NCI-H526 treated with DMSO at 0.1 percent for 48 hours (cell line): ENCODE results near the gene MBD3L3.
"Not testable (repeated sequence)": the region's sequence is repeated elsewhere in the genome, so short reads cannot be mapped to it uniquely, and the experiment has no call there.

Experiments
- DNase-seq: peaks from one replicate; lab custom pipeline; 2025; lab: John Stamatoyannopoulos, UW

Gene MBD3L3

DNA sequence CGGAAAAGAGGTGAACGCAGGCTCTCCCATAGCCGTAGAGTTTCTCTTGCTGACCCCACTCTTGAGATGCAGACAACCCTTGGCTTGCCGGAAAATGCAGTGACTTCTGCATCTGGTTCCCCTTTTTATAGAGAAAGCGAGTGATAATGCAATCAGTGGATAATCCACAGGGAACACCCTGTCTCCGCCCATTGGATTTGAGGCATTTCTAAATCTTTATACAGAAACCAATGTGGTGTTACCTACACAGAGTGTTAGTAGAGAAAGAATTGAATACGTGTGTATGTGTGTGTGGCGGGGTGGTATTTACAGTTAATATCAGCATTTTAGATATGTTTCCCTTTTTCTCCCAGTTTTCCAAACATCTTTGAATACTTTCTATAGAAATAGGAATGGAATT, at the start of gene MBD3L3:
TSS of gene MBD3L3 (minus strand) at position 101 of the 400 bp plus-strand sequence. CDS start at position 30, 71 bp downstream.
- not testable (repeated sequence) for DNase-seq

GRCh38 chr19:7106711-7107657, 48.5 kb upstream of the MBD3L3 start:
- no peak for DNase-seq

DNA sequence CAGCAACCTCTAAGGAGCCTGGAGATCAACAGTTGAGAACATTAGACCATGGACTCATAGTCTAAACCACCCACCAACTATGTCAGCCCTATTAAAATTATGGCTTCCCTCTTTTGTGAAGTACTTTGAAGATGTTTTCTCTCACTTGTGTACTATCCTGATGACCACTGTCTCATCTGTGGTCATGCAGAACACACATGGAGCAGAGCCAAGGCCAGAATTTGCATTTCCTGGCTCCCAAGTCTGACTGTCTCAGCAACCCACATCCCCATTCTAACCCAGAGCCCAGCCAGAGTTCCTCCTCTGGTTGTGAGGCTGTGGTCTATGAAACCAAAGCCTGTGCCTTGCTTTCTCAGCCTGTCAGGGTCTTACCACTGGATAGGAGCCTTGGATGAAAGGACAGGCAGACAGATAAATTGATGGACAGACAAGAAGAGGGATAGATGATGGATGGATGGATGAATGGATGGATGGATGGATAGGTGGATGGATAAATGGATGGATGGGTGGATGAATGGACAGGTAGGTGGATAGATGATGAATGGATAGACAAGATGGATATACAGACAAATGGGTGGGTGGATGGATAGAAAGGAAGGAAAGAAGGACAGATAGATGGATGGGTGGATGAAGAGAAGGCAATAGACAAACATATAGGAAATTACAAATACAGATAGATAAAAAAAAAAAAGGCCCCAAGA, 46.4 kb upstream of the MBD3L3 start:
- DNase-seq: no peak

DNA sequence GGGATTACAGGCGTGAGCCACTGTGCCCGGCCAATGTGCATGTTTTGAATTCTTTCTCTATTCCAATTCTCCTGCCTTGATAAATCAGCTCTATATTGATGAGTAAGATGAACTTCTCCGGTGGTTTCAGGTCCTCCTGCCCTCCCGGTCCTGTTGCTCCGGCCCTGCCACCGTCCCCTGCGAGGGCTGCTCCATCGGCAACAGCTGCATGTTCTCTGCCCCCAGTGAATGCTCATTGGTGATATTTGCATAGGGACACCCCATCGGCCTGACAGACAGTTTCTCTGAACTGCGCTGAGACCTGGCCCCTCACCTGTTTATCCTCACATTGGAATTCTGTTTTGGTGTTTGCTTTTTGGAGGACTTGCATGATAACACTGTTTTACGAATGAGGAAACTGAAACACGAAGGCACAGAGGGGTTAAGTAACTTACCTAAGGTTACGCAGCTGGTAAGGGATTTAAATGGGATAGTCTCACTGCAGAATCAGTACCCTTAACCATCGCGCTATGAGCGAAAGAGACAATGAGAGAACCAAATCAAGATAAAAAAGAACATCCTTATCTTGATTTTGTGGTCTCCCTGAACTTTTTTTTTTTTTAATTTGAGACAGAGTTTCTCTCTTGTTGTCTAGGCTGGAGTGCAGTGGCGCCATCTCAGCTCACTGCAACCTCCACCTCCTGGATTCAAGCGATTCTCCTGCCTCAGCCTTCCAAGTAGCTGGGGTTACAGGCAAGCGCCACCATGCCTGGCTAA, 43.2 kb upstream of the MBD3L3 start:
- no peak for DNase-seq

- DNase-seq: no peak
Observed at GRCh38 chr19:7099597-7099921, 41.1 kb upstream of the MBD3L3 start.

DNA sequence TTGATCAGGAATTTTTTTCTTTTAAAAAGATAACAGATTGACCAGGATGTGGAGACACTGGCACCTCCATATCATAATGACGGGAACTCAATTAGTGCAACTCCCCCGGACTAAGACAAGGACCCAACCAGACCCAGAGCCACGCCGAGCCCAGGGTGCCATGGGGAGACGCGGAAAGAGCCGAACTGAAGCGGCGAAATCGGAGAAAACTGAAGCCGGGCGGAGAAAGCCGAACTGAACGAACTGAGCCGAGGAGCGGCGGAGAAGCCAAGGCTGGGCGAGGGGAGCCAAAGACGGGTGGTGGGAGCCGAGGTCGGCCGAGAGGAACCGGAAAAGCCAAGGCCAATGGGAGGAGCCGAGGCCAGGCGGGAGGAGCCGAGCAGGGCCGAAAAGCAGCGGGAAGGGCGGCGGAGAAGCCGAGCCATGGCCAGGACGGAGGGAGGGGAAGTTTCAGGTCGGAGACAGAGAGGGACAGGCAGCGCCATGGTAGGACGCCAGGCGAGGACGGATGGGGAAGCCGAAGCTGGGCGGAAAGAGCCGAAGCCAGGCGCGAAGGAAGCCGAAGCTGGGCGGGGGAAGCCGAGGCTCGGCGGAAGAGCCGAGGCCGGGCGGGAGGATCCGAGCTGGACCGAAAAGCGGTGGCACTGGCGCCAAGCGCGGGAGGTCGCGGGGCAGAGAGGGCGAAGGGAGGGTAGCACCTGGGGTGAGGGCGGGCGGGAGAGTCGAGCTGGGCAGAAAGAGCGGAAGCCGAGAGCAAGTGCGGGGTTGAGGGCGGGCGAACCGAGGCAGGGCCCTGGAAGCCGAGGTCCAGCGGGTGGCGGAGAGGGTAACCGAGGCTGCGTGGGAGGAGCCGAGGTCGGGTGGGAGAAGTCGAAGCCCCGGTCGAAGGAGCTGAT, 40.5 kb upstream of the MBD3L3 start:
- DNase-seq: peak; percentile 71

DNA sequence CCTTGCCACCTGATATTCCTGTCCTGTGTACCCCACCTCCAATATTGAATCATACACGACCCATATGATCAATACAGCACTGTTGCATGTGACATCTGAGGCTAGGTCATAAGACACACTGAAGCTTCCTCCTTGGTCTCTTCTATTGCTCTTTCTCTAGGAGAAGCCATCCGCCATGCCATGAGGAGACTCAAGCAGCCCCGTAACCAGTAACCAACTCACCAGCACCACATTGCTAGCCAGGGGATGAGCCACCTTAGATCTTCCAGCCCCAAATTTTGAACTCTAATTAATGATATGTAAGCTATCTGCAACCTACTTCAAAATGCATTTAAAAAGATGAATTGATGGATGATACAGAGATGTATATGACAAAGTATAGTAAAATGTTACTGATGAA, 39.6 kb upstream of the MBD3L3 start:
- no peak for DNase-seq

DNA sequence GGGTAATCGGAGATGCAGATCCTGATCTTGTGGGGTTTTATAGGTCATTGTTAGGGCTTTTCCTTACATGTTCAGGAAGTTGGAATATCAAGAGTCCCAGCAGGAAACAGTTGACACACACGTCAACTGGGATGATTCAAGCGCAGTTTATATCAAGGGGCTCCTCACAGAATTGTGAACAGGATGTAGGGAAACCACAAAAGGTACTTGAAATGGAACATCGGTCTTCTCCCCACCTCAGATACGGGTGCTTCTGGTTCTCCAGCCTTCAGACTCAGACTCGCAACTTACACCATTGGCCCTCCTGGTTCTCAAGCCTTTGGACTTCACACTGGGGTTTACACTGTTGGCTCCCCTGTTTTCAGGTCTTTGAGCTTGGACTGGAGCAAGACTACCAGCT, 30.5 kb upstream of the MBD3L3 start:
- DNase-seq: no peak

GRCh38 chr19:7083076-7083956, 24.8 kb upstream of the MBD3L3 start:
- no peak for DNase-seq

DNA sequence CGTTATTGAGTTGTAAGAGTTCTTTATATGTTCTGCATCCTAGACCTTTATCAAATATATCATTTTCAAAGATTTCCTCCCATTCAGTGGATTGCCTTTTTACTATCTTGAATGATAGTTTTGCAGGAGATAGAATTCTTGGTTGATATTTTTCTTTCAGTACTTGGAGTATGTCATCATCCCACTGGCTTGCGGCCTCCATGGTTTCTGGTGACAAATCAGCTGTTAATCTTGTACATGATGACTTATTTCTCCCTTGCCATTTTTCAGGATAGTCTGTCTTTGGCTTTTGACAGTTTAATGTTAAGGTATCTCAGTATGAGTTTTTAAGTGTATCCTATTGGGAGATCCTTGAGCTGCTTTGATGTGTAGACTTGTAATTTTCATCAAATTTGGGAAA, 19.5 kb upstream of the MBD3L3 start:
- no peak for DNase-seq

DNA sequence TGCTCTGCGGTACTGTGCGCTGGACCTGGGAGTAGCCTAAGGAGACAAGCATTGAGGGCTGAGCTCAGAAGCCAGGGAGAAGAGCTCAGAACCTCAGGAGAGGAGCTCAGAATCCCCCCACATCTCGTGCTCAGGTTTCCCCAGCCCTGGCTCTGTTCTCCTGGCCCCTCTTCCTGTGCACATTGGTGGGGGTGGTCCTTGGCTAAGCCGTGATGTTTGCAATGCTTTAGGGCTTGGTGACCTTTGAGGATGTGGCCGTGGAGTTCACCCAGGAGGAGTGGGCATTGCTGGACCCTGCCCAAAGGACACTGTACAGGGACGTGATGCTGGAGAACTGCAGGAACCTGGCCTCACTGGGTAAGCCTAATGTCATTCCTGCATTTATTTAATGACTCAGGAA, 17.7 kb upstream of the MBD3L3 start:
- no peak for DNase-seq

GRCh38 chr19:7074705-7075282, 16.3 kb upstream of the MBD3L3 start:
- DNase-seq: no peak

- DNase-seq: no peak
Observed at GRCh38 chr19:7072541-7072940, 14.1 kb upstream of the MBD3L3 start.

DNA sequence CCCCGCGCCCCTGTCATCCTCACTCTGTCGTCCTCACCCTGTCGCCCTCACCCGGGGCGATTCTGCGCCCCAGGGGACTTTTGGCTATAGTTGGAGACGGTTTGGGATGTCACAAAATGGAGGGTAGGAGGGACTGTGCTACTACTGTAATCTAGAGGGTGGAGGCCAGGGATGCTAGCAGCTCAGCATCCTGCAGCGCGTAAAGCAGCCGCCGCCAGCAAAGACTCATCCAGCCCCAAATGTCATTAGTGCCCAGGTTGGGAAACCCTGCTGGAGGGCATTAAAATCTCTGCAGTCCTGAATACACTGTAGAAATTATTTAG, 11.4 kb upstream of the MBD3L3 start:
- no peak for DNase-seq

DNA sequence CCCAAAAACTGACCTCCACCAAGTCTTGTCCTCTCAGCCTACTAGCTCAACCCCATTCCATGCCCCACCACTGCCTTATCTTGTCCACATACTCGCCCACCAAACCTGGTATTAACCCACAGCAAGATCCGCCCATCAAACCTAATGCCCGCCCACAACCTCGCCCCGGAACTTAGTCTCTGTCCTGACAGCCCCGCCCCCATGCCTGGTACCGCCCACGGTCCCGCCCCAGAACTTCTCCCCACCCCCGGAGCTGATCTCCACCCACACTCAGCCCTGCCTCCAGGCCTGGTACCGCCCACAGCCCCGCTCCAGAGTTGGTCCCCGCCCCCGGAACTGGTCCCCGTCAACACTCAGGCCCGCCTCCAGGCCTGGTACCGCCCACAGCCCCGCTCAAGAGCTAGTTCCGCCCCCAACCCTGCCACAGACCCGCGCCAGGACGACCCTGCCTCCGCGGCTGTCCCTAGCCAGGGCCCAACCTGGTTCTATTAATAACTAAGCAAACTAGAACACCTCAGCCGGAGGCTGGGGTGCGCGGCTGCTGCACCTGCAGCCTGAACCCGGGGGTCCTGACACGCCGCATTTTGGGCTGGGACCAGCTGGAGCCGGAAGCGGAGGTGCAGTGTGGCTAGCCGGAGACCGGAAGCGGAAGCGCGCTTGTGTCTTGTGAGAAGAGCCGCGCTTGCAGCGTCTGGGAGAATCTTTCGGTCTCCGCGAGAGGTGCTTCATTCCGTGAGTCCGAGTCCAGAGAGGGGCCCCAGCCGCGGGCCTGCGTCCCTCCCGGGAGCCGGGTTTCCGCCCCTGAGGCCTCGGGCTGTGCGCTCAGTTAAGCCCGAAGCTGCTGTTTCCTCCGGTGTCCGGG, 10.8 kb upstream of the MBD3L3 start, which contains the start of gene ZNF557:
TSS of gene ZNF557 (plus strand) at position 662 of the 862 bp plus-strand sequence. CDS start 5,372 bp downstream, outside the sequence.
- peak; percentile 92 for DNase-seq

DNA sequence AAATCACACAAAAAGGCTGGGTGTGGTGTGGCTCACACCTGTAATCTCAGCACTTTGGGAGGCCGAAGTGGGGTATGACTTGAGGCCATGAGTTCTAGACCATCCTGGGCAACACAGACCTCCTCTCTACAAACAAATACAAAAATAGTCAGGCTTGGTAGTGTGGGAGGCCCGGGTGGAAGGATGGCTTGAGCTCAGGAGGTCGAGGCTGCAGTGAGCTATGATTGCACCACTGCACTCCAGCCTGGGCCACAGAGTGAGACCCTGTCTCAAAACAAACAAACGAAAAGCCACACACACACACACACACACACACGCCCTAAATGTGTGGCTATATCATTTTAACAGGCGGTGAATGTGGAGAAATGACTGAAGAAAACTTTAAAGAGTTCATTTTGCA, 10.1 kb upstream of the MBD3L3 start:
- no peak for DNase-seq

GRCh38 chr19:7067716-7068115, 9.2 kb upstream of the MBD3L3 start:
- DNase-seq: no peak

- peak; percentile 0 for DNase-seq
Observed at GRCh38 chr19:7067122-7067521, 8.6 kb upstream of the MBD3L3 start.

GRCh38 chr19:7063764-7064418, 5.4 kb upstream of the MBD3L3 start:
- no peak for DNase-seq
